SU-DHL-6 (cell line): ENCODE measurements around the gene NKAIN4.

ENCODE experiments used
- H2AFZ ChIP-seq: fragments of 200-600 bp; sonication (generic); 2 replicates; pipeline ENCODE4 v1.6.1; 2014; ENCODE audit warnings: low read depth, mild to moderate bottlenecking, moderate library complexity, mixed read lengths, antibody characterized with exemption, low read length; ENCODE audit not compliant: severe bottlenecking
- H3F3A ChIP-seq: fragments of 200-600 bp; shearing (Covaris generic); 2 replicates; pipeline ENCODE4 v1.6.0; 2016; ENCODE audit warnings: antibody characterized with exemption, mild to moderate bottlenecking; ENCODE audit not compliant: insufficient read depth
- H3K27ac ChIP-seq: fragments of 200-600 bp; sonication (generic); 2 replicates; pipeline ENCODE4 v1.5.1; 2016; ENCODE audit warnings: low read depth, mild to moderate bottlenecking, low read length, moderate library complexity, mixed read lengths
- H3K27me3 ChIP-seq: fragments of 200-600 bp; sonication (generic), shearing (Covaris generic); 2 replicates; pipeline ENCODE4 v1.6.0; 2014; ENCODE audit warnings: mild to moderate bottlenecking, low read length
- H3K36me3 ChIP-seq: fragments of 200-600 bp; sonication (generic); 2 replicates; pipeline ENCODE4 v1.6.1; 2014; ENCODE audit warnings: mild to moderate bottlenecking, low read length, mixed read lengths
- H3K4me2 ChIP-seq: fragments of 300-600, 200-600 bp; shearing (Covaris generic), sonication (generic); 2 replicates; pipeline ENCODE4 v1.6.0; 2014; ENCODE audit warnings: low read length, low read depth, mild to moderate bottlenecking; ENCODE audit not compliant: poor library complexity, severe bottlenecking
- H3K4me3 ChIP-seq: fragments of 200-600 bp; sonication (generic); 2 replicates; pipeline ENCODE4 v1.5.1; 2014; ENCODE audit warnings: antibody characterized with exemption, low read length, mild to moderate bottlenecking, mixed read lengths; ENCODE audit not compliant: insufficient read depth, poor library complexity, severe bottlenecking
- H3K79me2 ChIP-seq: fragments of 200-600 bp; sonication (generic); 2 replicates; pipeline ENCODE4 v1.6.1; 2014; ENCODE audit warnings: mild to moderate bottlenecking, low read length, moderate library complexity; ENCODE audit not compliant: insufficient read depth
- H3K9ac ChIP-seq: fragments of 200-600 bp; sonication (generic); 2 replicates; pipeline ENCODE4 v1.7.0; 2014; ENCODE audit warnings: mild to moderate bottlenecking, low read length
- H3K9me2 ChIP-seq: fragments of 200-600 bp; sonication (generic); replicated peaks from 2 replicates; pipeline ENCODE4 v1.6.1; 2014; ENCODE audit warnings: low read length; ENCODE audit not compliant: insufficient read depth
- H3K9me3 ChIP-seq: fragments of 200-600 bp; sonication (generic); 2 replicates; pipeline ENCODE4 v1.6.1; 2014; ENCODE audit warnings: low read length, mixed read lengths; ENCODE audit not compliant: insufficient read depth
- H4K20me1 ChIP-seq: fragments of 200-600 bp; sonication (generic); 2 replicates; pipeline ENCODE4 v1.6.1; 2014; ENCODE audit warnings: low read depth, mild to moderate bottlenecking, antibody characterized with exemption, low read length, moderate library complexity, mixed read lengths
- CTCF ChIP-seq: fragments of 200-600 bp; sonication (generic); IDR thresholded peaks from one replicate; pipeline ENCODE4 v1.5.1; 2017; ENCODE audit warnings: antibody characterized with exemption, mild to moderate bottlenecking, low read length, moderate library complexity; ENCODE audit not compliant: insufficient read depth, poor library complexity, severe bottlenecking
- EZH2phosphoT487 ChIP-seq: fragments of 200-600 bp; sonication (generic), shearing (Covaris generic); conservative IDR thresholded peaks from 2 replicates; pipeline ENCODE4 v1.6.1; 2018; ENCODE audit warnings: mild to moderate bottlenecking, antibody characterized with exemption, low read length, moderate library complexity, mixed read lengths

NKAIN4 gene

GRCh38 chr20:63295018-63295417 lies 40.8 kb upstream of the NKAIN4 start:
- Histone ChIP-seq H3K36me3 (no peaks in the 10 kb centered on the region), H2AFZ (no peak overlapping the region)

GRCh38 chr20:63294536-63294900 lies 40.3 kb upstream of the NKAIN4 start:
- Histone ChIP-seq H4K20me1 (no peaks in the 10 kb centered on the region), H3K4me3 (no peak overlapping the region), H3F3A (no peaks in the 10 kb centered on the region), H3K9me3 (no peaks in the 10 kb centered on the region), H3K4me2 (no peak overlapping the region), H3K27ac (no peak overlapping the region), H2AFZ (no peak overlapping the region), H3K79me2 (no peaks in the 10 kb centered on the region), H3K9ac (no peak overlapping the region), H3K27me3 (no peaks in the 10 kb centered on the region), H3K36me3 (no peaks in the 10 kb centered on the region), H3K9me2 (no peaks in the 10 kb centered on the region)
- no peak for TF ChIP-seq CTCF
- no peak for TF ChIP-seq EZH2phosphoT487

More at GRCh38 chr20:63295018-63295417, 40.8 kb upstream of the NKAIN4 start:
- H4K20me1 ChIP-seq: no peaks in the 10 kb centered on the region
- TF ChIP-seq EZH2phosphoT487: no peak
- TF ChIP-seq CTCF: no peak
- H3K9me2 ChIP-seq: no peaks in the 10 kb centered on the region
- H3K4me2 ChIP-seq: no peak overlapping the region
- H3K4me3 ChIP-seq: no peak overlapping the region
- H3K79me2 ChIP-seq: no peaks in the 10 kb centered on the region
- no peaks in the 10 kb centered on the region for H3K27me3 ChIP-seq
- H3K9me3 ChIP-seq: no peaks in the 10 kb centered on the region
- no peak overlapping the region for H3K9ac ChIP-seq
- H3K27ac ChIP-seq: no peak overlapping the region
- H3F3A ChIP-seq: no peaks in the 10 kb centered on the region

- Histone ChIP-seq H2AFZ (no peak overlapping the region), H3K9me2 (no peaks in the 10 kb centered on the region), H3K36me3 (no peaks in the 10 kb centered on the region), H4K20me1 (no peaks in the 10 kb centered on the region), H3K9me3 (no peaks in the 10 kb centered on the region), H3K4me2 (no peak overlapping the region), H3K9ac (no peak overlapping the region), H3F3A (no peaks in the 10 kb centered on the region), H3K4me3 (no peak overlapping the region), H3K27me3 (no peaks in the 10 kb centered on the region), H3K27ac (no peak overlapping the region), H3K79me2 (no peaks in the 10 kb centered on the region)
- no peak for TF ChIP-seq EZH2phosphoT487
- TF ChIP-seq CTCF: no peak
These were observed 39.7 kb upstream of the NKAIN4 start for GRCh38 chr20:63293871-63294535.
